HL-60 (cell line): Measurements from ENCODE around the gene TSC22D3.

Experiments
- GABPA ChIP-seq: IDR thresholded peaks from 2 replicates; pipeline ENCODE4 v1.6.1; 2012; ENCODE audit warnings: low read depth
- POLR2AphosphoS5 ChIP-seq: IDR thresholded peaks from 2 replicates; pipeline ENCODE4 v1.6.1; 2012; ENCODE audit warnings: low read depth
- SPI1 ChIP-seq: IDR thresholded peaks from 2 replicates; pipeline ENCODE4 v1.6.1; 2012; ENCODE audit warnings: low read depth, mild to moderate bottlenecking, borderline replicate concordance
- TF ChIP-seq, protein P1 (sequence below): IDR thresholded peaks from one replicate; pipeline ENCODE4 v1.5.1; 2011; ENCODE audit warnings: low read length, control low read depth, inconsistent platforms; ENCODE audit not compliant: insufficient read depth
- TF ChIP-seq, protein P2 (sequence below): IDR thresholded peaks from 2 replicates; pipeline ENCODE4 v1.6.1; 2012; ENCODE audit warnings: low read depth; ENCODE audit not compliant: insufficient replicate concordance

DNA sequence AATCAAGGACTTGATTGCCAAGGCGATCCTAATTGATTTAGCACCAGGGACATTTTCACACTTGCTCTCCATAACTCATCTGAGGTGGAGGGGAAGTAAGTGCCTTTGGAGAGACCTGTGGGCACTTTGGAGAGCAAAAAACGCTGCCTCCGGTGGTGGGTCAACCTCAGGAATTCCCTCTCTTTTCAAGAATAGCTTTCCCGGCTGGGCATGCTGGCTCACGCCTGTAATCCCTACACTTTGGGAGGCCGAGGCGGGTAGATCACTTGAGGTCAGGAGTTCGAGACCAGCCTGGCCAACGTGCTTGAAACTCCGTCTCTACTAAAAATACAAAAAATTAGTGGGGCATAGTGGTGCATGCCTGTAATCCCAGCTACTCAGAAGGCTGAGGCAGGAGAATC lies 98.1 kb downstream of the TSC22D3 start:
- TF ChIP-seq, protein P1, sequence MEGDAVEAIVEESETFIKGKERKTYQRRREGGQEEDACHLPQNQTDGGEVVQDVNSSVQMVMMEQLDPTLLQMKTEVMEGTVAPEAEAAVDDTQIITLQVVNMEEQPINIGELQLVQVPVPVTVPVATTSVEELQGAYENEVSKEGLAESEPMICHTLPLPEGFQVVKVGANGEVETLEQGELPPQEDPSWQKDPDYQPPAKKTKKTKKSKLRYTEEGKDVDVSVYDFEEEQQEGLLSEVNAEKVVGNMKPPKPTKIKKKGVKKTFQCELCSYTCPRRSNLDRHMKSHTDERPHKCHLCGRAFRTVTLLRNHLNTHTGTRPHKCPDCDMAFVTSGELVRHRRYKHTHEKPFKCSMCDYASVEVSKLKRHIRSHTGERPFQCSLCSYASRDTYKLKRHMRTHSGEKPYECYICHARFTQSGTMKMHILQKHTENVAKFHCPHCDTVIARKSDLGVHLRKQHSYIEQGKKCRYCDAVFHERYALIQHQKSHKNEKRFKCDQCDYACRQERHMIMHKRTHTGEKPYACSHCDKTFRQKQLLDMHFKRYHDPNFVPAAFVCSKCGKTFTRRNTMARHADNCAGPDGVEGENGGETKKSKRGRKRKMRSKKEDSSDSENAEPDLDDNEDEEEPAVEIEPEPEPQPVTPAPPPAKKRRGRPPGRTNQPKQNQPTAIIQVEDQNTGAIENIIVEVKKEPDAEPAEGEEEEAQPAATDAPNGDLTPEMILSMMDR = no peak
- no peak for TF ChIP-seq GABPA
- TF ChIP-seq POLR2AphosphoS5 = no peak
- TF ChIP-seq, protein P2, sequence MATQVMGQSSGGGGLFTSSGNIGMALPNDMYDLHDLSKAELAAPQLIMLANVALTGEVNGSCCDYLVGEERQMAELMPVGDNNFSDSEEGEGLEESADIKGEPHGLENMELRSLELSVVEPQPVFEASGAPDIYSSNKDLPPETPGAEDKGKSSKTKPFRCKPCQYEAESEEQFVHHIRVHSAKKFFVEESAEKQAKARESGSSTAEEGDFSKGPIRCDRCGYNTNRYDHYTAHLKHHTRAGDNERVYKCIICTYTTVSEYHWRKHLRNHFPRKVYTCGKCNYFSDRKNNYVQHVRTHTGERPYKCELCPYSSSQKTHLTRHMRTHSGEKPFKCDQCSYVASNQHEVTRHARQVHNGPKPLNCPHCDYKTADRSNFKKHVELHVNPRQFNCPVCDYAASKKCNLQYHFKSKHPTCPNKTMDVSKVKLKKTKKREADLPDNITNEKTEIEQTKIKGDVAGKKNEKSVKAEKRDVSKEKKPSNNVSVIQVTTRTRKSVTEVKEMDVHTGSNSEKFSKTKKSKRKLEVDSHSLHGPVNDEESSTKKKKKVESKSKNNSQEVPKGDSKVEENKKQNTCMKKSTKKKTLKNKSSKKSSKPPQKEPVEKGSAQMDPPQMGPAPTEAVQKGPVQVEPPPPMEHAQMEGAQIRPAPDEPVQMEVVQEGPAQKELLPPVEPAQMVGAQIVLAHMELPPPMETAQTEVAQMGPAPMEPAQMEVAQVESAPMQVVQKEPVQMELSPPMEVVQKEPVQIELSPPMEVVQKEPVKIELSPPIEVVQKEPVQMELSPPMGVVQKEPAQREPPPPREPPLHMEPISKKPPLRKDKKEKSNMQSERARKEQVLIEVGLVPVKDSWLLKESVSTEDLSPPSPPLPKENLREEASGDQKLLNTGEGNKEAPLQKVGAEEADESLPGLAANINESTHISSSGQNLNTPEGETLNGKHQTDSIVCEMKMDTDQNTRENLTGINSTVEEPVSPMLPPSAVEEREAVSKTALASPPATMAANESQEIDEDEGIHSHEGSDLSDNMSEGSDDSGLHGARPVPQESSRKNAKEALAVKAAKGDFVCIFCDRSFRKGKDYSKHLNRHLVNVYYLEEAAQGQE = no peak
- TF ChIP-seq SPI1 = no peak
